NOMO-1 (cell line): ENCODE measurements around the gene NR1I2.

Experiments used
- DNase-seq, 2 experiments: peaks; one replicate each; lab custom pipeline; 2025; ENCODE audit not compliant: unreplicated experiment in 2 of 2; lab: John Stamatoyannopoulos, UW

The NR1I2 gene

DNA sequence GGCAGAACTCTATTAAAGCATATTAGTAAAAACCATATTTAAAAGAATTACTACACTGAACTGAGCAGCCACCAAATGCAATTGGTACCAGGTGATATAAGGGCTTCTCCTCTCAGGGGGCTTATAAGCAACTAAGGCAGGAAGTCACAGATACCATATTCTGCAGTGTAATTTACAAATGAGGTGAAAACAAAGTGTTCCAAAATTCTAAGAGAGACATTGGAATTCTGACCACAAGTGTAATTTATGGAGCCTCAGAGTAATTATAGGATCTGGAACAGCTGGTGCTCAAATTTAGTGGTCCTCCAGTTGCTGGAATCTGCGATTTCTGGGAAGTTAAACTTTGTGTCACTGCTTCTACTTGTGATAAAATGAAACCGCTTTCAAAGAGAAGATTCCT lies 3.1 kb upstream of the NR1I2 start:
- DNase-seq = no peak

DNA sequence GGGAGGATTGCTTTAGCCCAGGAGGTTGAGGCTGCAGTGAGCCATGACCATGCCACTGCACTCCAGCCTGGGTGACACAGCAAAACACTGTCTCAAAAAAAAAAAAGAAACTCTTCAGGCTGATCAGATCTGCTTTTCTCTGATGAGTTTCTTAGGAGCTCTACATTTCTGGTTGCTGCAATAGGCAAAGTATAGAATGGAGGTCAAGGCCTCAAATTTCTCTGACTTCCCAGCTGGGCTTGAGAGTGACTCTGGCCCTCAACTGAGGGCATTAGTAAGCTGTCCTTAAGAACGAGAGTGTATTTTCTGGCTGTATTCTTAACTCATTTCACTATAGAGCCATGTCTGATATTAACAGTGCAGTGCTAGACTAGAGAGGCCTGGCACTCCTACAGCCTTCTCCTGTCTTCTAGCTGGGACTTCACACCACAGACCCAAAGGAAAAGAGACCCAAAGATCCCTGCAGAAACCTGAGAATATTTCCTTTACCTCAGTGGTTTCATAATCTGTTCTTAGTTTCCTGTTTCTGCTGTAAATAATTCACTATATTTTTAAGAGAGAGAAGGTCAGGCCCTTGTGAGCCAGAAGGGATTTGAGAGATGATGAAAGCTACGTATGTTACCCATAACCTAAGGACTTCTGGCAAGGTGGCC lies 2.0 kb upstream of the NR1I2 start:
- DNase-seq = peak in 1 of 2 experiments; percentile 51

GRCh38 chr3:119782460-119782859 lies 559 bp downstream of the NR1I2 start:
- no peak for DNase-seq

GRCh38 chr3:119783255-119783654 lies 1.4 kb downstream of the NR1I2 start:
- DNase-seq = no peak

DNA sequence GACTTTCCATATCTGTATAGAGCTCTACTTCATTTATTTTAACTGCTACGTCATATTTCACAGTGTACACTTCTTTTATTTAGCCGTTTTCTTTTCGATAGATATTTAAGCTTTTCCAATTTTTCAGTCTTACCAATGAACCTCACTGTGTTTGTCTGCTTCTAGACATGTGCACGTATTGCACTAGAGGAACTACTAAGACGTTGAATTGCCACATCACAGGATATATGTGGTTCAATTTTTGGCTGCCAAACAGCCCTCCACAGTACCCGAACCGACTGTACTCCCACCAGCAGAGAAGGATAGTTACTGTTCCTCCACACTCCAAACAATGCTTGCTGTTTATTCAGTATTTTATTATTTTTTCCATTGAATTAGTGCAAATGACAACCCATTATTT lies 2.0 kb downstream of the NR1I2 start:
- peak; percentile 77 to 80 for DNase-seq

- no peak for DNase-seq
Measured at GRCh38 chr3:119786409-119786808, 4.5 kb downstream of the NR1I2 start.

DNA sequence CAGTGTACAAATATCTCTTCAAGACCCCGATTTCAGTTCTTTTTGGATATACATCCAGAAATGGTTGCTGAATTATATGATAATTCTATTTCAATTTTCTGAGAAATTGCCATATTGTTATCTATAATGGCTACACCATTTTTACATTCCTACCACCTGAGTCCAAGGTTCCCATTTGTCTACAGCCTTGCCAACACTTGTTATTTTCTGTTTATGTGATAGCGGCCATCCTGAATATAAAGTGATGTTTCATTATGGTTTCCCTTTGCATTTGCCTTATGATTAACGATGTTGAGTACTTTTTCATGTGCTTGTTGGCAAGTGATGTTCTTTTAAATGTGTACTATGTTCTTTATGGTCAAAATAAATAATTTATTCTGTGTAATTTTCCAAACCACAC lies 8.5 kb downstream of the NR1I2 start:
- DNase-seq = no peak

- no peak for DNase-seq
Measured at GRCh38 chr3:119792270-119792669, 10.4 kb downstream of the NR1I2 start.

DNA sequence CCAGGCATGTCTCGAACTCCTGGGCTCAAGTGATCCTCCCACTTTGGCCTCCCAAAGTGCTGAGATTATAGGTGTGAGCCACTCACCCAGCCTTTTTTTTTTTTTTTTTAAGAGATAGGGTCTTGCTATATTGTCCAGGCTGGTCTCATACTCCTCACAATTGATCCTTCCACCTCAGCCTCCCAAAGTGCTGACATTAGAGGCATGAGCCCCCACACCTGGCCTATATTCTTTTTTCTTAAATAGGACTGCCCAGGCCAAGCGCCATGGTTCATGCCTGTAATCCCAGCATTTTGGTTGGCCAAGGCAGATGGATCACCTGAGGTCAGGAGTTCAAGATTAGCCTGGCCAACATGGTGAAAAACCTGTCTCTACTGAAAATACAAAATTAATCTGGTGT lies 12.5 kb downstream of the NR1I2 start:
- no peak for DNase-seq

DNA sequence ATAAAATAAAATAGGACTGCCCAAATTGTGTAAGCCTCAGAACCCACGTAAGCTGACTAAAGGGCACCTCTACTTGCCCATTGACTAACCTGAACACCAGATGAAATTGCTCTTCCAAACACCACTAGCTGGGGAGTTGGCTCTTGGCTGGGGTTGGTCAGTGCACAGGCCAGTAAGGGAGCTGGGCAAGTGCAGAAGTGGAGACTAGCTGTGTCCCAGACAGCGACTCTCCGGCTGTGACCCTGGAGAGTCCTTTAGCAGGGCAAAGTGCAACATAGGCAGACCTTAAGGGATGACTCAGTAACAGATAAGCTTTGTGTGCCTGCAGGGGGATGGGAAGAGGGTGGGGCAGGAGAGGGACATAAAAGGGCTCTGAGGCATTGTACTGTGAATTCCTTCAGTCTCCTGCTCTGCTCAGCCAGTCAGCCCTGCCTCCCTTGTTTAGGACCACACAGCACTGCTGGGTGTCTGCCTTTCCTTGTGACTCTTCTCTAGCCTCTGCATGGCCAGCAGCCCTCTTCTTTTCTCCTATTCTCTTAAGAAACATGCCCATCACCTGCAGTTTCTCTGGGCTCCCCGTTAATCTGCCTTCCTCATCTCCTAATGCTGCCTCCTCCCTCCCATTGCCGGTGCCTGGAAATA lies 13.2 kb downstream of the NR1I2 start:
- peak; percentile 83 to 92 for DNase-seq

DNA sequence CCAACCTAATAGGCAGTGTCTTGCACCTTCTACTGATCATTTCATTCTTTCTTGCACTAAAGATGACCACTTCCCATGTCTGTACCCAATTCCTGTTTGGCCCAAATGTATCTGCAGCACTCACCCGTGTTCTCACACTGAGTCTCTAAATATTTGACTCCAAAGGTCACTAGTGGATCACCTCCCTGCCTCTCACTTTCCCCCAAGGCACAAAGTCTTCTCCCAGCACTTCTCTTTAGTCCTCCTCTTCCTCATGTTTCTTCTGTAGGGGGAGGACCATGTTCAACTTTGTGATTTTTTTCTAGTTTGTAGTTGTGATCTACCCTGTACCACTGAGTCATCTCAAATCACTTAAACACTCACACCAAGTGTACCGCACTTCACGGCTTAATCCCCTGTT lies 13.9 kb downstream of the NR1I2 start:
- no peak for DNase-seq

DNA sequence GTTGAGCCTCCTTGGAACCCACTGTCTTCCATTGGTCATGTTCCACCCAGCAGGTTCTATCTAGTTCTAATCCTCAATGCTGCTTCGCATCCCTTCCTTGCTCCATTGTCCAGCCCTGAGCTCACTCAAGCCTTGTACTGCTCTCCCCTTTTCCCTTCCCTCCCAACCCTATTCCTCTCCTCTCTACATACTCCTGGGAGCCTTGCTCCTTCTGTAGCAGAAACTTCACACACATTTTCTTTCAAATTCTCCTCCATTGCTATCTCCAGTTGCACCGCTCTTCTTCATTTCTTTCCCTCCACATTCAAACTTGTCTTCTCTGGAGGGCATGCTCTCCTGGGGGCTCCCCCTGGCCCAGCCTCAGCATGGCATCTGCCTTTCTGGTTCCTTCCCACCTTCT lies 14.5 kb downstream of the NR1I2 start:
- no peak for DNase-seq

DNA sequence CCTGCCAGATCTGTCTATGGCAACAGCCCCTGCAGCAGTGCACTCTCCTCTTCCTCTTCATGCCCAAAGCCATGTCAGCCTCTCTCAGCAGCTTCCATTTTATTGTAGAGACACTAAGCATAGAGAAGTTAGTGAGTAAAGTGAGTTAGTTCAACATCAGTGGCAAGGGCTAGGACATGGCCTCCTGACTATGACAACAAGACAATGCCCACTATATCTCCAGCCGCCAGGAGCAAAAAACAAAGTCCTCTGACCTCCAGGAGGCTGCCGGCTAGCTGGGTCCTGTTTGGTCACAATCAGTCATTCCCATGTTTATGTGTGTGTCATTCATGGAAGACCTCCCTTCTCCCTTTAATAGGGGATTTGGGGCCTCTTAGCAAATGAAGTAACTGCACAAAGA lies 14.9 kb downstream of the NR1I2 start:
- no peak for DNase-seq

DNA sequence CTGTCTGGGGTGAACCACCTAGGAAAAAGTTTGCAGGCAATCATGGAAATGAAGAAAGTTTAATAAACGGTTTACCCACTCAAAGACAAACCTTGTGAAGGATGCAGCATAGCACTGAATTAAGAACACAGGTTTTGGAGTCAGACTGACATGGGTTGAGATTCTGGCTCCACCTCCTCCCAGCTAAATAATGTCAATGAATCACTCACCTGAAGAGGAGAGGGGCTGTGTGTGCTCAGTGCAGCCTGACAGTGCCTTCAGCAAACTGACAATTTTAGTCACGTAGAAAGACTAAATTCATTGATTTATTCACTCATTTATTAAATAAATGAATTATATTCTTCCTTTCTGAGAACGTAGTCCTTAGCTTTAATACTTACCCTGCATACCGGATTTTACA lies 18.9 kb downstream of the NR1I2 start:
- no peak for DNase-seq

DNA sequence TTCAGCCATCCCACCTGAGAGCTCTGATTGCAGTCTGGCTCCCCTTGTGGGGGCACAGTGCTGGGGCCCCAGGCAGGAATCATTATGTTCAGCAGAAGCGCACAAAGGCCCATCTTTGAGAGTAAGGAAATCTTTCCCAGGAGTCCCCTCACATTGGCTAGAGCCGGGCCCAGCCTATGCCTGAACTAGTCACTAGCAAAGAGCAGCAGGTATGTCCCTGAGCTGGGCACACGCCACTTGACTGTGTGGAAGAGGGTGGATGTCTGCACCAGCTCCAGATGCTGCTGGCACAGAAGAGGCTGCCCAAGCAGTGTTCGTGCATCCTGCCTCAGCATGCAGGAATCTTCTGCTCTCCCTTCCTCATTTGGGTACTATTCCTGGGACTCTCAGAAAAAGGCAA lies 26.3 kb downstream of the NR1I2 start:
- DNase-seq = no peak

- DNase-seq = no peak
Measured at GRCh38 chr3:119808843-119809242, 26.9 kb downstream of the NR1I2 start.

DNA sequence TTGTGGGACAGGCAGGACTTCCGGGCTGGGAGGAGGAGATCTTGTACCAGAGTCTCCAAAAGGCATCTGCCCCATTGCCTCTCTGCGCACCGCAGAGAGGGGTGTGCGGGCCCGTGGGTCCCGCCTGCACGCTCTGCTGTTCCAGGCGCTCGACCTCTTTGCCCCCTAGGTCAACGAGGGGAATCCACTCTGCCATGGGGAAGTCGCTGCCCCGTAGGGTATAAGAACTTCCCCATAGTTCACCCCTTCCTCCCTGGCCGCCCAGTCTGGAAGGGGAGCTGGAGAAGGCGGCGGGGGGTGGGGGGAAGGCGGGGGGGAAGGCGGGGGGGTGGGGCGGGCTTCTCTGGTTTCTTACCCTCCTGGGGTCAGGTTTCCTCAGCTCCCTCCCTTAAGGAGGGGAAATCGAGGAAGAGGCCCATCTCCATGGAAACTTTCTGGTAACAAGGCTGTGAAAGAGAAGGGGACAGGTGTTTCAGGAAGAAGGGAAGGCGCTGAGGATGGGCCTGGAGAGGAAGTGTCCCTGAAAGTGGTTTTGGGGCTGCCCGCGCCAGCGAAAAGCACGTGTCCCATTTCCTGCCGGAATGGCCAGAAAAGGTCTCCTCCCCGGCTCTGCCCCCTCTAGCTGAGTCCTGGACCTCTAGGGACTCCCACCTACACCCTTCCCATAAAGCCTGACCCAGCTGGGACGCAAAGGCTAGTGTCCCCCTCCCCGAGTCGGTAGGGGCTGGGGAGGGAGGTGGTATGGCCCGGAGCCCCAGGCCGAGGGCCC lies 27.5 kb downstream of the NR1I2 start:
- peak in 1 of 2 experiments; percentile 6 for DNase-seq

DNA sequence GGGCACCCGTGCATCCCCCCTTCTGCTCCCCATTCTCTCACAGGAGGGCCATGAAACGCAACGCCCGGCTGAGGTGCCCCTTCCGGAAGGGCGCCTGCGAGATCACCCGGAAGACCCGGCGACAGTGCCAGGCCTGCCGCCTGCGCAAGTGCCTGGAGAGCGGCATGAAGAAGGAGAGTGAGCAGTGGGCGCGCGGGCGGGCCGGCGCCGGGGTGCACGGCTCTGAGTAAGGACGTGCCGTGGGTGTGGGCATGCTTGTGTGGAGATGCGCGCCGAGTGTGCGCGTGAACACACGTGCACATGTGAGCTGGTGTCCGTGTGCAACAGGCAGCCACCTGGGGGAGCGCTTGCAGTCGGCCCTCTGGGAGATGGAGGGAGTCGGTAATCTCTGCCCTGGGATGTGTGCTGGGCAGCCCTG lies 28.1 kb downstream of the NR1I2 start:
- DNase-seq = peak; percentile 50 to 54

- DNase-seq = no peak
Measured at GRCh38 chr3:119812491-119813058, 30.7 kb downstream of the NR1I2 start.

- no peak for DNase-seq
Measured at GRCh38 chr3:119815716-119816115, 33.8 kb downstream of the NR1I2 start.

- no peak for DNase-seq
Measured at GRCh38 chr3:119817071-119817470, 35.2 kb downstream of the NR1I2 start.
